GM19467 (cell line): ENCODE measurements around the gene MED27.

ENCODE experiments used
- ATAC-seq: cut with Tn5 transposase; IDR thresholded peaks from one replicate; pipeline ENCODE4 v1.9.1; 2021; ENCODE audit warnings: mild to moderate bottlenecking, moderate library complexity; ENCODE audit not compliant: unreplicated experiment

MED27 gene

DNA sequence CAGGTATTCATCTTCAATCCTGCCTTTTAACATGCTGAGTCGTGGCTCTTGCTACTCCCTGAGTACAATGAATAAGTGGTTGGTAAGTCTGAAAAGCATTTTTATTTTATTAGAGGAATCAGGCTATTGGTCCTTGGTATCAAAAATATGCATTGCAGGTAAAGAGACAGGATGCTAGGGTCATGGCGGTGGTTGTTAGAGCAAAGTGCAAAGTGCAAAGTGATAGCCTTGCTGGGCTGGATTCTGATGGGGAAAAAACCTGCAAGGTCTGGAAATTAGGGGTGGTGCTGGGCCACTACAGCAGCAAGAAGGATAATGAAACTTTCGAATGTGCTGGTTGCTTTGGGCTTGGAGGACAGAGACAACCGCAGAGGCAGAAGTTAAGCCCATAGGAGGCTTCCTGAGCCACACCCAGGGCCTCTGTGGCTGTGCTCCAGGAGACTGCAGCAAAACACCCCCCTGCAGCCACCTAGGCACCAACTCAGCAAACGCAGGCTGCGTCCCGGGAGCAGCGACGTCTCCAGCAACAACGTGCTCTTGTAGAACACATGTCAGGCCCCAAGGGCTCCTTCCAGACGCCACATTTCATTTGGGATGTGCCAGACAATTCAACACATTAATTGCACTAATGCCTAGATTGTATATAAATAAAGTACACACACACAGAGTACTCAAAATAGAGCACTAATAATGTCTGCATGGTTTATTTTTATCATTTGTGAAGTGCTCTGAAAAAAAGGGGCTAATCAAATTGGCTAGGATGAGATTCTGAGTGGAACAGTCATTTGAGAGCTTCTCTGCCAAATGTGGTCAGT is 190.0 kb downstream of the MED27 start:
- no peak for ATAC-seq

GRCh38 chr9:131888923-131889322 is 190.7 kb downstream of the MED27 start:
- no peak for ATAC-seq

DNA sequence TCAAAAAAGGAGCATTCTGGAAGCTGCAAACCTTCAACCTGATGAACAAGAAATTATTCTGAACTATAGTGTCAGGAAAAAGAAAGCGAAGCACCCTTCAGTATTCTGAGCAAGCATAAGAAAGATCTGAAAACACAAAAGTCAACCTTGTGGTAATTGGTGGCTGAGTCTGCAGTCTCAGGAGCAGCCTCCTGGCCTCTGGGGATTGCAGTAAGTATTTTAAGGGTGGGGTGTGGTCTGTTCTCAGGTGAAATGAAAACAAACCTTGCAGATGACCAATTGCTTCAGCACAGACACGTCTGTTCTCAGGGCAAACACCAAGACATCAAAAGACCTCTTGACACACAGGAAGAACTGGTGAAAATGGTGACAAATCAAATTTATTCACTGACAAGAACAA is 192.0 kb downstream of the MED27 start:
- no peak for ATAC-seq

- no peak for ATAC-seq
Observed at GRCh38 chr9:131886826-131887225, 192.8 kb downstream of the MED27 start.

DNA sequence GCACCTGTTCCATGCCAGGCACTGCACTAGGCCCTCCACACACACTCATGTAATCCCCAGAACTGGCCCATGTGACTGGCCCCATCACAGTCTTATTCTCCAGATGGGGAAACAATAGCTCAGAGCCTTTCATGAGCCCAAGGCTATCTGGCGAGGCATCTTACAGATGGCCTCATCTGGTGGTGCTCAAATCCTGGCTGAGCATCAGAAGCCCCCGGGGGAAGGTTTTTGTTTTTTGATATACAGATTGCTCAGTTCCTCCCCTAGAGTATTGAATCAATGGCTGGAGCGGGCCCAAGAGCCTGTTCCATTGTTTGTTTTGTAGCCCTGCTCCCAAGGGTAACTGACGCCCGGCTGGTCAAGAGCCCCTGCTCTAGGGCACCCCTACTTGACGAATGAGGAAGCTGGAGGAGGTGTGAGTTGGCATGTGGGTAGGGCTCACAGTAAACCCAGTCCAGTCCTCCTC is 194.5 kb downstream of the MED27 start:
- no peak for ATAC-seq

- no peak for ATAC-seq
Observed at GRCh38 chr9:131884222-131884621, 195.4 kb downstream of the MED27 start.

DNA sequence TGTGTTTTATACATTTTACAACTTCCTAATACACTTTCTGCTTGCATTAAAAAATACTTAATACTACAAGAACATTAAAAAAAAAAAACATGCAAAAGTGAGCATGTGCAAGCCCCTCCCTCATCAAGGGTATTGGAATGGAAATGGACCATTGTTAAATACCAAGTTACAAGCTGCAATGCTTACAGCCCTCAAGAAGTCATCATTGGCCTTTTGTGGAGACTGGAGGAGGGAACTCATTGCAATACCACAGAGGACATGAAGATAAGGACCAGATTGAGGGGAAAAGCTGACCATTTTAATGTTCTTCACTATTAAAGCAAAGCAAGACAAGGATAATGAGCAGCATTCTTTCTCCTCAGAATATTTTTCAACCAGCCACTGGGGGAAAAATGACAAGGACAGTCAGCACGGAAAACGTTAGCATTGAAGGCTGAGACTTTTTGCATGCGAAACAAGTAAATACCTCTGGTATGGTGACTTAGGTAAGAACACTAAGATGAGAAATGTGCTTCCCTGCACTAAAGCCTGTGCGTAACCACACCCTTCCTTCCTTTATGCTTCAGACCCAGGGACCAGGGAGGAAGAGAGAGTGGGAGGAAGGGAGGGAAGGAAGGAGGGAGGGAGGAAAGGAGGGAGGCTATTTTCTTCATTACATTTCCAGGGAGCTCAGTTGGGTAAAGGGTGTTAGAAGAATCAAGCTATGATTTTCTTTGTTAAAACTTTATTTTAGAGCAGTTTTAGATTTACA is 198.7 kb downstream of the MED27 start:
- no peak for ATAC-seq

DNA sequence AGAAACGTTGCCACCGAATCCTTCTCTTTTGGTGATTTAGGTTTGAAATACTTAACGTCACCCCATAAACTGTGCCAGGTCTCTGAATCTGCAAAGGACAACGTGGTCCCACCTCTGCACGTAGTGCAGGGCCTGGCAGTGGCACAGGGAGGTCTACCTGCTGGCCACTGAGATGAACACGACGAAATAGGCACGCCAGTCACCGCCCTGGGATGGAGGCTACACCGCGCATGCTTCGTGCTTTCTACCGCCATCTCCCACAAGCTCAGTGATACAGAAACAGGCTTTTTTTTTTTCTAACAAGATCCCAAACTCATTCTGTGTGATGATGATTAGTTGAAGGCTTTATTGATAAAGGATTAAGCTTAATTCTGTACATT is 199.8 kb downstream of the MED27 start:
- no peak for ATAC-seq

- ATAC-seq = no peak
Observed at GRCh38 chr9:131879181-131879910, 200.3 kb downstream of the MED27 start.

DNA sequence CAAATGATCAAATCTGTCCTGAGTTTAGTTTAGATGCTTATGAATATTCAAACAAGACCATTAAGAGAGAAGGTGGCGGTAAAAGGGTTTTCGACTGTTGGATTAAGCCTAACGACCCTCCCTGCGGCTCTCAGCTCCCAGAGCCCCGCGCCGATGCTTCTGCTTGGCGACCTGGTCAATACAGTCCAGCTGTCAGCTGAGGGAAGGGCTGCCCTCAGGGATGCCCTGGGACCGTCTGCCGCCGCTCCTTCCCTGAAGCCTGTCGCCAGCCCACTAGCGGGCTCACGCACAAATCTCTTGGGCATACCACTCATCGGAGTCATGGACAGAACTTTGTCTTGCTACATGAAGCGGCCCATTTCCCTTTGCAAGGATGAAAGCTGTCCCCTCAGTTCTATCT is 203.2 kb downstream of the MED27 start:
- ATAC-seq = no peak

GRCh38 chr9:131875828-131876485 is 203.7 kb downstream of the MED27 start:
- no peak for ATAC-seq

DNA sequence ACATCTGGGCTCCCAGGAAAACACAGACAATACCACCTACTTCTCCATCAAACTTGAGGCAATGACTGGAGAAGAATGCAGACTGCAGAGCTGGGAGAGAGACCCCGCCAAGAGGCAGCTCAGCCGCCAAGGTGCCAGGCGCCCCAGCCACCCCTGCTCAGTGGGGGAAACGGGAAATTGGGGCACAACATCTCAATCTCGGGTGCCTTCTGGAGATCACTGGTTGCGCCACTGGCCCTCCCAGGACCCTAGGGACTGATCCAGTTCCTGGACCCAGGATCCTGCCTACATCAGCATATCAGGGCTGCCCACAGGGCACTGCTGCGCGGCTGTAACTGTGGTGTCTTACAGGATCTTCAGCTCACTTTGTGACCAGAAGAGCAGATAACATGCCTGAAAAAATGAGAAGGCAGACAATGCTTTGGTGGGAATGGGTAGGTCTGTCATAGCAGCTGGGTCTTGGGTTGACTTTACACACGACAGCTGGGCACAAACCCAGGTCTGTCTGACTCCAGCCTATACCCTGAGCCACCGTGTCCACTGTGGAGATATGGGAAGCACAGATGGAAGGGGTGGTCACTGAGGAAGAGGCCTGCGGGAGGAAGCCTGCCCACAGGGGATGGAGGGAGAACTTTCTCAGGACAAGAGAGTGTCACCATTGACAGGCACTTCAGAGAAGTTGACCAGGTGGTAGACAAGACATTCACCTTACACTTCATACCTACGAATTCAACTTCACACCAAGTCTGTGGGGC is 204.6 kb downstream of the MED27 start:
- no peak for ATAC-seq

- ATAC-seq = no peak
Observed at GRCh38 chr9:131874447-131874846, 205.2 kb downstream of the MED27 start.

DNA sequence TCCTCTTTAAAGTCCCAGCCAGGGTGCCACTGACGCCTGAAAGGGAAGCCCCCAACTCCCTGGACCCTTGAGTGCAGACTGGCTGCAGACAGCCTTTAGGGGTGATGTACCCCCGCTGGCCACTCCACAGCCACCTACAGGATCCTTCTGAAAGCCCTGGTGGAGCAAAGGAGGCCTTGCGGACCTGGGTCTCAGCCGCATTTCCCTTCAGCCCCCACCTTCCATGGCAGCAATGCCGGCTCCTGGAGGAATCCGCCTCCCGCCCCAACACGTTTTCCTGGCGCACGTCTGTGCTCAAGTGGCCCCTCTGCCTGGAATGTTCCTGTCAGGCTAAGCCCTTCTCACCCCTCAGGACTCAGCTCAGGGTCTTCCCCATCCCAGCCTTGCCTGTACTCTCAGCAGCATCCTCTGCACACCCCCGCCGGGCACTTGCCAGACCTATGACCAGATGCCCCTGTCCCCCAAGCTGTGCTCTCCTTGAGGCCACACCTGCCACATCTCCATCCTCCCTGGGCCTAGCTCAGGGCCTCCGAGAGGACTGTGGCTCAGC is 205.7 kb downstream of the MED27 start:
- no peak for ATAC-seq

DNA sequence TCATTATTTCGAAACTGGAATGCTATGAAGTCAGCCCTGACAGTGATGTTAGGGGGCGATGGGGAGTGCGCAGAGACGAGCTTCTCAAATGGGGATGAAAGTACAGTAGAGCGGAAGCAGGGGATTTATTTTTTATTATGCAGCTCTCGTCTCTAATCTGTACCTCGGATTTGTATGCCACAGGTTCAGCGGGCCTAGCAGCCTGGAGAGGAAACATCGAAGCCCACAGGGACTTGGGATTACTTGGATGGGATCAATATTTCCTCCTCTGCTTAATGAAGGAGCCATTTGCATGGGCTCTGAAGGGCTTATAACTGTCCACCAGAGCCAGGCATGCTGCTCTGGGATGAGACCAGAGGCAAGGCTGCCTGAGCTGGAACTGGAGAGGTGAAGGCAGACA is 206.3 kb downstream of the MED27 start:
- ATAC-seq = no peak

DNA sequence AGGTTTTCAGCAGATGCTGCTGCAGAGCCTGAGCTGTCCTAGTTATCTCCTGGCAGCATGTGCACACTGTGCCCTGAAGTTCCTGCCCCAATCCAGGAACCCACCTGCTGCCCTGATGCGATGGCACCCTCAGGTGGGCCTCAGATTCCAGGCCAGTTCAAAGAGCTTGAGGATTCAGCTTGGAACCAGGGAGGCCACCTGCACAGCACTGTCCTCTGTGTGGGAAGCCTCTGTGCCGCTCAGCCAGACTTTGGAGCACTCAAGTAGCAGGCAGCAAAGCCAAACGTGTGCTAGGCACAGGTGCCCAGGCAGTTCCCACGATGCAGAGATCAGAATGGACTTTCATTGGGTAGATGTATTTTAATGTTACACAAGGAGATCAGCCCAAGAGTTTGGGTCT is 207.0 kb downstream of the MED27 start:
- ATAC-seq = no peak

GRCh38 chr9:131872006-131872405 is 207.7 kb downstream of the MED27 start:
- no peak for ATAC-seq

- ATAC-seq = no peak
Observed at GRCh38 chr9:131870156-131870555, 209.5 kb downstream of the MED27 start.

- no peak for ATAC-seq
Observed at GRCh38 chr9:131869348-131869747, 210.3 kb downstream of the MED27 start.

DNA sequence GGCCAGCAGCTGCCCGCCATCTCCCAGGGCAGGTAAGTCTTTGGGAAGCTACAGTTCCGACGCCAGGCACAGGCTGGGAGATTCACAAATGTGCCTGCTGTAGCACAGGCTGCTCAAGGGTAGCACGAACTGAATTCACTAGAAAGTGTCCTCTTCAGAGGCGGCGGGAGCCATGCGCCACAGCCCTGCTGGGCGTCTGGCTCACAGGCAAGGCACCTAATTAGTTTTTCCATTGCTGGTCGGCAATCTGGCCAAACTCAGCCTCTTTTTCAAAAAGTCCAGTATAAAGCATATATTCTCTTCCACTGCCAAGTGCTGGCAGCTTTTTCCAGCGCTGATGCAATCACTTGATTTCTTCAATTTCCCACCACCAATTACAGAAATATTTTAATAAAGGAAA is 210.9 kb downstream of the MED27 start:
- no peak for ATAC-seq
